NCI-H2081 treated with DMSO at 0.1 percent for 48 hours (cell line): ENCODE data around the gene DDA1.

Experiments used
- DNase-seq: peaks from one replicate; lab custom pipeline; 2025; lab: John Stamatoyannopoulos, UW

Gene DDA1

DNA sequence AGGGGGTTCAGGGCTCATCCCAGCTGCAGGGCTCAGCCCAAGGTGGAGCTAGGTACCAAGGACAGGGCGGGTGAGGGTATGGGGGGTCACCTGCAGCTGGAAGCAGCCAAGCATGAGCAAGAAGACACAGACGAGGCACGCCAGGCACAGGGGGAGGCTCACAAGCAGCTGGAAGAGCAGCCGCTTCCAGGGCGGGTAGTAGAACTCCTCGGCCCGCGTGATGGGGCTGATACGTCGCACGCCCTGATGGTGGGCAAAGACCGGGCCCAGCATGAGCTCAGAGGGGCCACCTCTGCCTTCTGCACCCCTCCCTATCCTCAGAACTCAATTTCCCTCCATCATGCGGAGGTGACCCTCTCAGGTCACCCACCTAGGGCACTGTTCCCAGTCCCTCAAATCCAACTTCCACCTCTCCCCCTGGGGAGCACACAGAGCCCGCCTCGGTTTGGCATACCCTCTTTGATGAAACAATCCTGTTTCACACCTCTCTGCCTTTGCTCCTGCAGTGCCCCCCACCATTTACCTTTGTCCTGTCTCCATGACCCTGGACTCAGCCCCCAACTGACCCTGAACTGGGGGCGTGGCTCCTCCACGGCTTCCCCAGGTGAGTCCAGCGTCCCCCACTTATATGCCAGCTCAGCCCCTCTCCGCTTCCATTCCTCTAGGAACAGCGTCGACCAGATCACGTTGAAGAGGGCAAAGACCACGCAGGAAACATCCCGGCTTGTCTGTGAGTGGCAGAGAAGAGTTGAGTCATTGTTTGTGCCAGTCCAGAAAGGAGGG, 21.1 kb downstream of the DDA1 start:
- DNase-seq = no peak

DNA sequence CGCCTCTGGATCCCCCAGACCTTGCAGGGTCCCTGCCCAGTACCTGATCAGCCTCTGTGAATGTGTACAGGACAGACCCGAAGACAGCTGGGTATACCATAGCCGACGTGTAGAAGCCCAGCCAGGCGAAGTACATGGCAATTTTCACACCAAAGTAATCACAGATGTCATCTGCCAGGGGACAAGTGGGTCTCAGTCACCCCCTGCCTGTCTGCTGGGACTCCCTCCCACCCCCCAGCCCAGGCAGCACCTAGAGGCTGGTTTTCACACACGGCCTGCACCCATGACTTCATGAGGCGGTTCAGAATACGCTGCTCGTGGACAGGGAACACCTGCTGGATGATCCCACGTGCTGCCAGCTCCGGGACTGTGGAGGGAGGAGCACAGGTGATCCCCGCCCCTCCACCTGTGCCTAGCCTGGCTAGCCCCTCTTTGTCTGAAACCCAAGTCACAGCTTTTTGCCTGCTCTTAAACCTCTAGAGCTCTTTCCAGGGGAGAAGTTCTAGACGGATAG, 21.7 kb downstream of the DDA1 start:
- DNase-seq = no peak

GRCh38 chr19:17332360-17332676, 23.0 kb downstream of the DDA1 start:
- DNase-seq = no peak

DNA sequence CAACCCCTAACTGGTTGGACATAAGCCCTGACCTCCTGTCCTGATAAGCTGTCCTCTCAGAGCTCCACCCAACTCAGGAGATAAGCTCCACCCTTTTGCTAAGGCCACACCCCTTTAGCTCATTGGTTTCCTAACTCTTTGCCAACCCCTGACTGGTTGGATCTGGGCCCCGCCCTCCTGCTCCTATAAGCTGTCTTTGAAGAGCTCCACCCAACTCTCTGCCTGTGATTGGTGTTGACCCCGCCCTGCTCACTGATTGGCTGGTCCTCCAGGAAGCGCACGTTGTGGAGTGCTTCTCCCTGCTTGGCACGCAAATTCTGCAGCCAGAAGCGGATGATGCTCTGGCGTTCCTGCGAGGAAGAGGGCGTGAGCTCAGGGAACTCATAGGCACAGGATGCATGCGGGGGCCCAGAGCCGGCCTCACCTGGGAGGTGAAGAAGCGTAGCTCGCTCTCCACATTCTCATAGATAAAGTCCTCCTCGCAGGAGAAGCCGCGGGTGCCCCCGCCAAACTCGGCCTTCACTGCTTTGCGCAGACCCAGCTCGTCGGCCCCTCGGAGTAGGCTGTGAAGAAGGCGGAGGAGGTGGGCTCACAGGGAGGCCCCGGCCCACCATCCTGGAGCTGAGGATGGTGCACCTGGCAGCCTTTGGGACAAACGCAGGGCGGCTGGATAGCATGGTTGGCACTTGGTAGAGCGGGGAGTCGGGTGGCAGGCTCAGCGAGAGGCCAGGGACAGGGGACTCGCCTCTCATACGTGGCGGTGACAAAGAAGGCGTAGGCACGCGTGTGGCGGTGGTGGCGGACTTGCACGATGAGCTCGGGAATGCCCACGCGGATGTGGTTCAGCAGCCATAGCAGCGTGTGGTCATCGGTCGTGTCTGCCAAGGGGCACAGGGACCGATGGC, 23.6 kb downstream of the DDA1 start:
- no peak for DNase-seq

DNA sequence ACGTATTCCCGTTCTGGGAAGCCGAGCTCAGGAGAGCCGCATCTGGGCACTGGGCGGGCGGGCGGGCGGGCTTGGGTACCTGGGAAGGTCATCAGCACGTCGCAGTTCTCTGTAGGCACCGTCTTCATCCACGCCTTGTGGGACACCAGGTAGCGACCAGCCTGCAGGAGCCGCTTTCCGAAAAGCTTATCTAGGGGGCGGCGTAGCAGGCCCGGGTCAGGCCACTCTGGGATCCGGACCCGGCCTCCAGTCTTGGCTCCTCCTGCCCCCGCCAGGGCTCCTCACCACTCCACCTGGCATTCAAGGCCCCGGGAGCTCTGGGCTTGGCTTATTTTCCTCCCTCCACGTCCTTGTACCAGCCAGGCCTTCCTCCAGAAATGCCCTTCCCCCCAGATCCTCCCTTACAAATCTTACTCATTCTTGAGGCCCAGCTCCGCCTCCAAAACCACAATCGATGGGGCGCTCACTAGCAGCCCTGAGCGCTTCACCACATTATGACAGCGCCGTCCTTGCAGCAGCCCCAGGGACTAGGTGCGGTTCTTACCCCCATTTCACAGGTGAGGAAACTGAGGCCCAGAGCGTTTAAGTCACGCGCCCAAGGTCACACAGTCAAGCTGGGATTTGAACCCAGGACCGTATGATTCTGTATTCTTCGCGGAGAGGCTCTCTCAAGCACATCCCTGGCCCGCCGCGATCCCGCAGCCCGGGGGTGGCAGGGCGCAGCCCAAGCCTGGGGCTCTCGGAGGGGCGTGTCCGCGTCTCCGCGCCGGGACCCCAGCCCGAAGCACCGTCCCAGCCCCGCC, 24.4 kb downstream of the DDA1 start:
- DNase-seq = no peak

DNA sequence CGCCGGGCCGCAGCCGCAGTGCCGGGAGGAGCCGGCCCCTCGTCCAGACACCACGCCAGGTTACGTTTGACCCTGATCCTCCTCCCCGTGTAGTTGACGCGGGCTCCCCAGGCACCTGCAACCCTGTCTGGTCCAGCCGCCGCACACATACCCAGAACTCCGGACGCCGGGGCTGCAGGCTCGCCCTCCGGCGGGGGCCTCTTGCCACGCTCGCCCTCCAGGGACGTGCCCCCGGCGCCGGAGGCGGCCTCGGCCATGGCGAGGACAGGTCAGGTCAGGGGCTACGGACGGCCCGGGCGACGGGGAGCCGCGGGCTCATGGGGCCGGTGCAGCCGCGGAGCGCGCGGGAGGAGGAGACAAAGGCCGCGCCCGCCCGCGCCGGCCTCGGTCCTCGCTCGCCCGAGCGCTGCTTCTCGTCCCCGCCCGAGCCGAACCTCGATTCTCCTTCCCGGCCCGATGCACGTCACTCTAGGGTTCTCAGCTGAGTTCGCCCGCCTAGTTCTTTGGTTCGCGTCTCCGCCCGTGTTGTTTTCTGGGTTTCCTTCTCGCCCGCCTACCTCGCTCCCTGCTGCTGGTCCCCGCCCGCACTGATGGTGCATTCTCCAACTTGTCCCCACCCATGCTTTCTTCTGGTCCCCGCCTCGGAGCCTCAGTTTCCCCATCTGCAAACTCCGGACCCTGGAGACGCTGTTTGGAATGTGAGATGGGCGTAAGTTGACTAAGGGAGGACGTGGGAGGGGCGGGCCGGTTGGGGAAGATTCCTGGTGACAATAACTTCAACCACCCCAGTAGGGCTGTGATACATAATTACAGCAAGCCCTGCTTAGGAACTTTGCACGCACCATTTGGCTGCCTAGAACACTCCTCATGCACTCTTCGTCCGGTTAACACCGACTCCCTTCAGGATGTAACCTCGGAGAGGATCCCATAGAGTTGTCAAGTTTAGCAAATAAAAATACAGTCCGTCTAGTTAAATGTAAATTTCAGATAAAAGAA, 25.3 kb downstream of the DDA1 start, which contains the start of gene ANO8:
Gene ANO8, minus strand, starts transcription at position 442 of the 996 bp plus-strand sequence. Its CDS starts 185 bp downstream, at position 257.
- DNase-seq = peak; percentile 70

GRCh38 chr19:17335575-17335974, 26.2 kb downstream of the DDA1 start:
- no peak for DNase-seq

DNA sequence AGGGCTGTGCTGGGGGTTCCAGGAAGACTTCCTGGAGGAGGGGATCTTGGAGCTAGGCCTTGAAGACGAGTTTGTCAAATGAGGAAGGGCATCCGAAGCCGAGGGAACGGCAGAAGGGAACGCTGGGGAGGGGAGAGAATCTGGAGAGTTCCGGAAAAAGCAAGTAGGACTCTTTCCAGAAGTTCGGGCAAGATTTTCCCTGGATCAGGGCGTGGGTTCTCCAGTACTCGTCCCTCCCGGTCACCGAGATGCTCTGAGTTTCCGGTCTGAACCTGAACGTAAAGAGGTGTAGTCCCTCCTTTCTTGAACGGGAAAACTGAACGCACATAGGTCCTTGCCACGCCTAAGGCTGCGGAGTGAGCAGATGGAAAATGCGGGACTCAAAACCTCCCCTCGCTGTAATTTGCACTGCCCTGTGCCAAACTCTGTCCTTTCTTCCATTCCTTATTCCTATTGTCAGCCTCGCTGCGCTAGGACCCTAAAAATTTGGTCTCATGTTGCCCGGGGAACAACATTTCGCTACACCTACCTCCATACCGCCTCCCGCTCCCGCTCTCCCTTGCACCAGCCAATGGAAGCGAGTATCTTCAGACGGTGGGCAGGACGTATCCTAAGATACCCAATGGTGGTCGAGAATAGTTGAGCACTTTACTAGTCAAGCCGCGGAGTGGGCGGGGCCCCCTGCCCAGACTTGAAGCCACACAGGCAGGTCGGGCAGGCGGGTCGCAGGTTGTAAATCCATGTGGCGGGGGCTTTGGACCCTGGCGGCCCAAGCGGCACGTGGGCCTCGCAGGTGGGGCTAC, 27.7 kb downstream of the DDA1 start, which contains the start of gene GTPBP3:
Gene GTPBP3, plus strand, starts transcription at position 682 of the 803 bp plus-strand sequence. Its CDS starts 59 bp downstream, at position 741.
- DNase-seq = peak; percentile 96

- no peak for DNase-seq
Observed at GRCh38 chr19:17337675-17338432, 28.5 kb downstream of the DDA1 start.

DNA sequence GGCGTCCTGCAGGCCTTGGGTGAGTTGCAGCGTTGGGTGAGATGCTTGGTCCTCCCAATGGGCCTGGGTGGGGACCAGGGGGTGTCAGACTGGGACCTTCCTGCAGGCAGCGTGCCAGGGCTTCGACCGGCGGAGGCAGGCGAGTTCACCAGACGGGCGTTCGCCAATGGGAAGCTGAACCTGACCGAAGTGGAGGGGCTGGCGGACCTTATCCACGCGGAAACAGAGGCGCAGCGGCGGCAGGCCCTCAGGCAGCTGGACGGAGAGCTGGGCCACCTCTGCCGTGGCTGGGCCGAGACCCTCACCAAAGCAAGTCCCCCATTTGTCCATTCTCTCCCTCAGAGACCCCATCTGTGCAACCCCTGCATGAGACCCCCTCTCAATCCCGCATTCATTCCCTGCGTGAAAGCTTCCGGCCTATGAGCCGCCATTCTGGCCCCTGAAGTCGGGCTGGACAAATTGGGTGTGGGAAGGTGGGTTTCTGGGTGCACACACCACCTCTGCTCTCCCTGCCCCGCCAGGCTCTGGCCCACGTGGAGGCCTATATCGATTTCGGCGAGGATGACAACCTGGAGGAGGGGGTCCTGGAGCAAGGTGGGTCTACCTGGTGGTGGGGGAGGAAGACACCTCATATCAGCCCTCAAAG, 29.2 kb downstream of the DDA1 start:
- DNase-seq = no peak

DNA sequence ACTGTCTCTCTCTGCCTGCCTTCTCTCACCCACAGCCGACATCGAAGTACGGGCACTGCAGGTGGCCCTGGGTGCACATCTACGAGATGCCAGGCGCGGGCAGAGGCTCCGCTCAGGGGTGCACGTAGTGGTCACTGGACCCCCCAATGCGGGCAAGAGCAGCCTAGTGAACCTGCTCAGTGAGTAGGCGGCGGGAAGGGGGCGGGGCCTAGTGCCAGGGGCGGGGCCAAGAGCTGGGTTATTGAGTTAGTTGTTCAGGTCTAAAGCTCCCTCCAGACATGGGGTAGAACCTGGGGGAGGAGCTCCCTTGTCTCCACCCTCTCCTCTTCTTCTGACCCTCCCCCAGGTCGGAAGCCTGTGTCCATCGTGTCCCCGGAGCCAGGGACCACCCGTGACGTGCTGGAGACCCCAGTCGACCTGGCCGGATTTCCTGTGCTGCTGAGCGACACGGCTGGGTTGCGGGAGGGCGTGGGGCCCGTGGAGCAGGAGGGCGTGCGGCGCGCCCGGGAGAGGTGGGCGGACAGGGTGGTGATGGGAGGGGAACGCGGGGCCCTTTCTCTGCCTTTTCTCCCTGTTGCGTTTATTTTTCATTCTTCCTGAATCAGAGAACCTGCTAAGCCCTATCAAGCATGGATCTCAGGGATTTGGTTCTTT, 29.9 kb downstream of the DDA1 start:
- DNase-seq = no peak

DNA sequence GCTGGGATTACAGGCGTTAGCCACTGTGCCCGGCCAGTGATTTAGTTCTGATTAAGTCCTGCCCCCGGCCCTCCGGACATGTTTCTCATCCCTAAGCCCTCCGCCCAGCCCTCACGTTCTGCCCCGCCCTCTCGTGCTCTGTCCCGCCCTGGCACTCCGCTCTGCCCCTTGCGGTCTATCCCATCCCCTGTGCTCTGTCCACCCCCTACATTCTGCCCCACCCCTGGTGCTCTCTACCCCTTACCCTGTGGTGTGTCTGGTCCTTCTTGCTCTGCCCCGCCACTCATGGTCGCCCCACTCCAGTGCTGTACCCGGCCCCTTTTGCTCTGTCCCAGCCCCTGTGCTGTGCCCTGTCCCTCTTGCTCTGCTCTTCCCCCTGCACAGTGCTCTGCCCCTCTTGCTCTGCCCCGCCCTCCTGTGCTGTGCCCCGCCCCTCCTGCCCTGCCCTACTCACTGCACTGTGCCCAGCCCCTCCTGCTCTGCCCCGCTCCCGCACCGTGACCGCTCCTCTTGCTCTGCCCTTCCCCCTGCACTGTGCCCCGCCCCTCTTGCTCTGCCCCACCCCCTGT, 31.0 kb downstream of the DDA1 start:
- no peak for DNase-seq

- no peak for DNase-seq
Observed at GRCh38 chr19:17340871-17341357, 31.6 kb downstream of the DDA1 start.

DNA sequence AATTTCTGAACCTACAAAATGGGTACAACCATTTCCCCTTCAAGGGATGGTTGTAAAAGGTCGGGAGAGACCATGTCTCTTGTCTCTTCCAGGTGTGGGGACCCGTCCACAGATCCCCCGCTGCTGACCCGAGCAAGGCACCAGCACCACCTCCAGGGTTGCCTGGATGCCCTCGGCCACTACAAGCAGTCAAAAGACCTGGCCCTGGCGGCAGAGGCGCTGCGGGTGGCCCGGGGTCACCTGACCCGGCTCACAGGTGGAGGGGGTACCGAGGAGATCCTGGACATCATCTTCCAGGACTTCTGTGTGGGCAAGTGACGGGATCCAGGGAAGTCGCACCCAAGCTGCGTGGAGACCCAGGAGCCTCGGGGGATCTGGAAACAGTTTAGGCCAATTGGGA, 32.0 kb downstream of the DDA1 start:
- DNase-seq = no peak

- DNase-seq = no peak
Observed at GRCh38 chr19:17341845-17342244, 32.5 kb downstream of the DDA1 start.

DNA sequence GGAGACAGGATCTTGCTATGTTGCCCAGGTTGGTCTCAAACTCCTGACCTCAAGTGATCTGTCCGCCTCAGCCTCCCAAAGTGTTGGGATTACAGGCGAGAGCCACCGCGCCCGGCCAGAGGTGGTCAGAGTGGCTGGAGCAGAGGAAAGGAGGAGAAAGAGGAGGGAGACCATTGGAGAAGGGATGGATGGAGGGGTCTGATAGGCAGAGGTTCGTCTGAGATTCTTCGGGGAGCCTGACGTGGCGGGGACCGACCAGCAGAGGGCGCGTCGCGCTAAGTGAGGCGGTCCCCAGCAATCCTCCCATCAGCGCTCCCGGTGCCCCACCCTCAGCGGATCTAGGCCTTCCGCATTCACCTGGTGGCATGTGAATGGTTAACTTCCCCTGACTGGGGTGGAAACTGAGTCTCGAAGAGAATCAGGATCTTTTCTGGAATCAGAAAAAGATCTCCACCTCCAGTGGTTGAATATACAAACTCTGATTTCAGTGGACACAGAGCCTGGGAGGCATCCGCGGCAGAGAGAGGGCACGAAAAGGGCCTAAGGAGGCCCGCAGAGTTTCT, 36.8 kb downstream of the DDA1 start:
- no peak for DNase-seq

GRCh38 chr19:17347361-17347760, 38.0 kb downstream of the DDA1 start:
- DNase-seq = no peak
